Astrocyte of the spinal cord (primary cell): ENCODE measurements around the gene BTBD9.

Experiments used
- DNase-seq: peaks from one replicate; pipeline ENCODE4 v3.0.0; 2011; ENCODE audit warnings: low read depth, low spot score
- H3K4me3 ChIP-seq: 2 replicates; pipeline ENCODE4 v1.5.1; 2011; ENCODE audit warnings: low read depth, mild to moderate bottlenecking, low read length, moderate library complexity
- CTCF ChIP-seq: IDR thresholded peaks from 2 replicates; pipeline ENCODE4 v1.5.1; 2012; ENCODE audit warnings: low read depth, mild to moderate bottlenecking, low read length, inconsistent platforms
- in situ Hi-C: cut with HindIII; loops from 2 replicates; pipeline ENCODE4 v1.10.0; 2017; ENCODE audit warnings: low sequenced_read_pairs

Gene BTBD9

GRCh38 chr6:38302838-38303237 lies 336.9 kb downstream of the BTBD9 start:
- no peak for TF ChIP-seq CTCF
- no peak for DNase-seq
- in situ Hi-C loops = no loop called here
- no peak overlapping the region for H3K4me3 ChIP-seq

GRCh38 chr6:38302081-38302480 lies 337.6 kb downstream of the BTBD9 start:
- in situ Hi-C loops = no loop called here
- TF ChIP-seq CTCF = no peak
- no peak for DNase-seq
- no peak overlapping the region for H3K4me3 ChIP-seq

GRCh38 chr6:38290133-38290799 lies 349.5 kb downstream of the BTBD9 start:
- no peak for TF ChIP-seq CTCF
- no peak for DNase-seq
- H3K4me3 ChIP-seq = no peak overlapping the region
- in situ Hi-C loops = no loop called here

- no peak for TF ChIP-seq CTCF
- in situ Hi-C loops = no loop called here
- DNase-seq = no peak
- H3K4me3 ChIP-seq = no peak overlapping the region
These were observed 352.2 kb downstream of the BTBD9 start for GRCh38 chr6:38287487-38287886.

GRCh38 chr6:38284802-38285394 lies 354.8 kb downstream of the BTBD9 start:
- H3K4me3 ChIP-seq = no peak overlapping the region
- no peak for DNase-seq
- in situ Hi-C loops = no loop called here
- no peak for TF ChIP-seq CTCF

- H3K4me3 ChIP-seq = no peak overlapping the region
- DNase-seq = no peak
- in situ Hi-C loops = no loop called here
- no peak for TF ChIP-seq CTCF
These were observed 355.9 kb downstream of the BTBD9 start for GRCh38 chr6:38283734-38284362.
